Activated CD8-positive, alpha-beta T cell treated with anti-CD3 and anti-CD28 coated beads for 36 hours (primary cell): Measurements from ENCODE around the gene DNAJB4. TPM values are rescaled to one million over a fixed set of nuclear protein-coding genes. Genes with fewer than 3 reads are reported as not detected.

ENCODE experiments used
- ATAC-seq: fragments of 200-7000 bp; cut with Tn5 transposase; one replicate; pipeline ENCODE4 v1.10.0; 2021; ENCODE audit warnings: mild to moderate bottlenecking, moderate library complexity
- CTCF ChIA-PET: fragments of 350-600 bp; sonication (Branson Sonifier 250); formaldehyde crosslinking; loops from one replicate; lab custom pipeline; 2021; ENCODE audit warnings: antibody characterized with exemption; lab: Charles Lee
- POLR2A ChIA-PET: fragments of 350-600 bp; sonication (Branson Sonifier 250); formaldehyde crosslinking; loops from one replicate; lab custom pipeline; 2021; ENCODE audit warnings: antibody characterized with exemption; lab: Charles Lee
- DNase-seq: peaks from one replicate; pipeline ENCODE4 v3.0.0-alpha.2; 2020
- H3K27ac Mint-ChIP-seq: one replicate; pipeline ENCODE4 v1.8.0; 2021; ENCODE audit warnings: mild to moderate bottlenecking, mixed read lengths
- H3K27me3 Mint-ChIP-seq: one replicate; pipeline ENCODE4 v1.8.0; 2021; ENCODE audit warnings: mixed read lengths
- H3K36me3 Mint-ChIP-seq: one replicate; pipeline ENCODE4 v1.8.0; 2021; ENCODE audit warnings: low read depth, mixed read lengths
- H3K4me1 Mint-ChIP-seq: one replicate; pipeline ENCODE4 v1.8.0; 2021; ENCODE audit warnings: low read depth, mixed read lengths
- H3K4me3 Mint-ChIP-seq: one replicate; pipeline ENCODE4 v1.8.0; 2021; ENCODE audit warnings: mild to moderate bottlenecking, moderate library complexity, mixed read lengths
- H3K9me3 Mint-ChIP-seq: one replicate; pipeline ENCODE4 v1.8.0; 2021; ENCODE audit warnings: mixed read lengths
- CTCF ChIP-seq: fragments of 200-600 bp; IDR thresholded peaks from one replicate; pipeline ENCODE4 v1.8.0; 2022; ENCODE audit warnings: antibody characterized with exemption, mild to moderate bottlenecking
- intact Hi-C: fragments of 100-400 bp; cut with micrococcal nuclease; formaldehyde crosslinking; loops from one replicate; pipeline ENCODE4 v1.10.0; 2022
- total RNA-seq, 2 experiments: library from RNA; stranded (reverse); gene quantifications; one replicate each; pipeline ENCODE4 v1.2.3, GENCODE V29; 2021

Gene DNAJB4
- total RNA-seq, 2 experiments from 2014 or later = 9.7 to 12.0 TPM

DNA sequence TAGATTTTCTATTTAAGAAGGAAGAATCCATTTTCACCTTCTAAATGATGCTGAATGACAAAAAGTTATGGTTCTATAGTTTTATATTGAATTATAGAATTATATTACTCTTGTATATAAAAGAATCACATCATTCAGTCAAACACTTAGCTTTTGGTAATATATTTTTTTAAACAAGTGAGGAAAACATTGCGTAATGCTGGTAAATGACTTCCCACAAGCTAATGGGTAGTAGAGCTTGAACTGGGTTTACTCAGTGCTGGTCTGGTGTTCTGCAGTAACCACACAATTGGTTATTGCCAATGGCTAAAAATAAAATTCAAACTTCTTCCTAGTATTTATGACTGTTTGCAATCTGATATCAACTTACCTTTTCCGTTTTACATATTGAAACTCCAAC, 30.4 kb downstream of the DNAJB4 start:
- ChIA-PET POLR2A (no interaction called here), CTCF (no interaction called here)
- TF ChIP-seq CTCF = no peak
- intact Hi-C loops = no loop called here
- Mint-ChIP-seq H3K27ac (no peak overlapping the region), H3K4me3 (no peak overlapping the region), H3K36me3 (no peaks in the 10 kb centered on the region), H3K9me3 (no peaks in the 10 kb centered on the region), H3K4me1 (peaks cover 2% of the 10 kb centered on the region), H3K27me3 (peaks cover 7% of the 10 kb centered on the region)
- ATAC-seq = no peak
- DNase-seq = no peak

- H3K4me3 Mint-ChIP-seq = no peak overlapping the region
- intact Hi-C loops = no loop called here
Measured at GRCh38 chr1:78036450-78036849, 31.7 kb downstream of the DNAJB4 start.

GRCh38 chr1:78038071-78038470, 33.3 kb downstream of the DNAJB4 start:
- no peak overlapping the region for H3K27ac Mint-ChIP-seq
- peaks cover 7% of the 10 kb centered on the region for H3K27me3 Mint-ChIP-seq
- DNase-seq (no peak), ATAC-seq (no peak)
- no peaks in the 10 kb centered on the region for H3K36me3 Mint-ChIP-seq
- POLR2A ChIA-PET = no interaction called here
- intact Hi-C loops = no loop called here
- H3K4me3 Mint-ChIP-seq = no peak overlapping the region
- peaks cover 9% of the 10 kb centered on the region for H3K4me1 Mint-ChIP-seq
- CTCF ChIA-PET = no interaction called here
- no peak for TF ChIP-seq CTCF
- H3K9me3 Mint-ChIP-seq = peaks cover 1% of the 10 kb centered on the region

More at GRCh38 chr1:78036450-78036849, 31.7 kb downstream of the DNAJB4 start:
- ChIA-PET POLR2A (no interaction called here), CTCF (no interaction called here)
- DNase-seq (no peak), ATAC-seq (no peak)
- Mint-ChIP-seq H3K36me3 (no peaks in the 10 kb centered on the region), H3K27me3 (peaks cover 7% of the 10 kb centered on the region), H3K9me3 (peaks cover 1% of the 10 kb centered on the region), H3K4me1 (peaks cover 9% of the 10 kb centered on the region), H3K27ac (no peak overlapping the region)
- no peak for TF ChIP-seq CTCF

DNA sequence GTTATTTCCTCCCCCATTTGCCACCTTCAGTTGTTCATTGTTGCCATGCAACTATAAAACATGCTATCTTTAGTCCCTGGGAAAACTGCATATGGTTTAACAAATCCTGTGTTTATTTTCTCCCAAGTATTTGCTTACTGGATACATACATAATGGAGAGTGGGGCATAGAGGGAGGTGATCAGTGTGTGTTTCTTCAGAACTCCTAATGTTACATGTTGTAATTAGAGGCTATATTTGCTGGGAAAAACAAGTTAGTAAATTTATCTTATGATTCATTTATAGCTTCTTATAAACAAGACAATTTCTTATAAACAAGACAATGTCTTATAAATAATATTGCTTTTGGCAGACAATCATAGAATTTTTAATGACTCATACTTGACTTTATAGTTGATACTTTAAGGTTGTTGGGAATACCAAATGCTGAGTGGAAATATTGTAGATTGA, 33.8 kb downstream of the DNAJB4 start:
- peaks cover 11% of the 10 kb centered on the region for H3K27me3 Mint-ChIP-seq
- POLR2A ChIA-PET = no interaction called here
- H3K9me3 Mint-ChIP-seq = peaks cover 1% of the 10 kb centered on the region
- no peak overlapping the region for H3K4me3 Mint-ChIP-seq
- peaks cover 9% of the 10 kb centered on the region for H3K4me1 Mint-ChIP-seq
- CTCF ChIA-PET = no interaction called here
- H3K27ac Mint-ChIP-seq = no peak overlapping the region
- DNase-seq (no peak), ATAC-seq (no peak)
- intact Hi-C loops = no loop called here
- no peaks in the 10 kb centered on the region for H3K36me3 Mint-ChIP-seq
- no peak for TF ChIP-seq CTCF

DNA sequence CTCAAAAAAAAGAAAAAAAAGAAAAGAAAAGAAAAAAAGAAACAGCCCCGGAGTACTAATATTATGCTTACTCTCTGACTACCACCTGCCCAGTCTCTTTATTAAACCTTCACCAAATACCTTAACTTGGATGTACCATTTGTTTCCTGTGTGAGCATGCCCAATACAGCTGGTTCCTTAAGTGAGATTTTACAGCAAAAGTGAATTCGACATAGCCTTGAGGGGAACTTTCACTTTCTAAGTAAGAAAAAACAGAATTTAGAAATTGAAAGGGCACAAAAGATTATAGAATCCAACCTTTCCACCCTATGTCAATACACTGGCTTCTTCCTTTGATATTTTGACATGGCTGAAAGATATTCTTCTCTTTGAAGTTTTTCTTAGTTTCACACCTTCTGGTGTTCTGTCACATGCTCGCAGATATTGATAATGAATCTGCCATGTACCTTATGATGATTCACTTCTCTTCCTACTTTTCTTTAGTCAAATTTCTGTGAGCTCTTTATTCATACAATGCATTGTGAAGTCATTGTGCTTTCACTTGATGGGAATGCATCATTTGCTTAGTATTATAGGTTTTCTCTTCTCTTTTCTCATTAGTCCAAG, 35.8 kb downstream of the DNAJB4 start:
- no peak for TF ChIP-seq CTCF
- ChIA-PET POLR2A (interaction anchor here (1.0 to 1.6 kb wide), 4 partner anchors 36 to 73 kb away, joined by 3 to 9 read pairs (median 5); partner anchors contain the start of genes DNAJB4 and FUBP1), CTCF (interaction anchor here (0.6 to 1.6 kb wide), 3 partner anchors 8 to 1424 kb away, joined by 3 read pairs; no protein-coding TSS in a partner anchor)
- no peaks in the 10 kb centered on the region for H3K36me3 Mint-ChIP-seq
- peak overlapping the region; percentile 67 for H3K27ac Mint-ChIP-seq
- H3K27me3 Mint-ChIP-seq = peaks cover 17% of the 10 kb centered on the region
- H3K9me3 Mint-ChIP-seq = peaks cover 1% of the 10 kb centered on the region
- intact Hi-C loops = loop anchor here (2.0 kb wide), 1 partner anchor 36 kb away; the partner anchor contains the start of gene DNAJB4
- ATAC-seq (peak; percentile 86), DNase-seq (no peak)
- peaks cover 21% of the 10 kb centered on the region for H3K4me1 Mint-ChIP-seq
- peak overlapping the region; percentile 26 for H3K4me3 Mint-ChIP-seq
